ENCODE results near the gene AK3. TPM values are rescaled to one million over a fixed set of nuclear protein-coding genes. Genes with fewer than 3 reads are reported as not detected.

Gene AK3
- total RNA-seq, 1 donor from 2014 or later: 65.5 TPM

DNA sequence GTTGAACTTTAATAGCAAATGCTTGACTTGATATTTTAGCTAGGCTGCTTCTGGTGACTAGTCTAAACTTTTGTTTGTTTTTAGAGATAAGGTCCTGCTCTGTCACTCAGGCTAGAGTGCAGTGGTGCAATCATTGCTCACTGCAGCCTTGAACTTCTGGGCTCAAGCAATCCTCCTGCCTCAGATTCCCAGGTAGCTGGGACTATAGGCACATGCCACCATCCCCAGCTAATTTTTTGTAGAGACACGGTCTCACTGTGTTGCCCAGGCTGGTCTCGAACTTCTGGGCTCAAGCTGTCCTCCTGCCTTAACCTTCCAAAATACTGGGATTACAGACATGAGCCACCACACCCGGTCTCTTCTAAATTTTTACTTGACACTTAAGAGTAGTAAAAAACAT, 40.9 kb downstream of the AK3 start:
- TF ChIP-seq, protein P1, sequence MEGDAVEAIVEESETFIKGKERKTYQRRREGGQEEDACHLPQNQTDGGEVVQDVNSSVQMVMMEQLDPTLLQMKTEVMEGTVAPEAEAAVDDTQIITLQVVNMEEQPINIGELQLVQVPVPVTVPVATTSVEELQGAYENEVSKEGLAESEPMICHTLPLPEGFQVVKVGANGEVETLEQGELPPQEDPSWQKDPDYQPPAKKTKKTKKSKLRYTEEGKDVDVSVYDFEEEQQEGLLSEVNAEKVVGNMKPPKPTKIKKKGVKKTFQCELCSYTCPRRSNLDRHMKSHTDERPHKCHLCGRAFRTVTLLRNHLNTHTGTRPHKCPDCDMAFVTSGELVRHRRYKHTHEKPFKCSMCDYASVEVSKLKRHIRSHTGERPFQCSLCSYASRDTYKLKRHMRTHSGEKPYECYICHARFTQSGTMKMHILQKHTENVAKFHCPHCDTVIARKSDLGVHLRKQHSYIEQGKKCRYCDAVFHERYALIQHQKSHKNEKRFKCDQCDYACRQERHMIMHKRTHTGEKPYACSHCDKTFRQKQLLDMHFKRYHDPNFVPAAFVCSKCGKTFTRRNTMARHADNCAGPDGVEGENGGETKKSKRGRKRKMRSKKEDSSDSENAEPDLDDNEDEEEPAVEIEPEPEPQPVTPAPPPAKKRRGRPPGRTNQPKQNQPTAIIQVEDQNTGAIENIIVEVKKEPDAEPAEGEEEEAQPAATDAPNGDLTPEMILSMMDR (IDR thresholded peaks at IDR 0.05; ENCODE audit: insufficient read depth, low read length, poor library complexity, severe bottlenecking): no peak
- Histone ChIP-seq H3K36me3 (ENCODE audit: control insufficient read depth, insufficient read depth, low read length) (no peaks in the 10 kb centered on the region), H3K4me3 (ENCODE audit: low read depth, low read length) (no peak overlapping the region), H3K27me3 (ENCODE audit: control insufficient read depth, insufficient read depth, low read length) (no peaks in the 10 kb centered on the region)
- DNase-seq (ENCODE audit: low read depth): no peak

DNA sequence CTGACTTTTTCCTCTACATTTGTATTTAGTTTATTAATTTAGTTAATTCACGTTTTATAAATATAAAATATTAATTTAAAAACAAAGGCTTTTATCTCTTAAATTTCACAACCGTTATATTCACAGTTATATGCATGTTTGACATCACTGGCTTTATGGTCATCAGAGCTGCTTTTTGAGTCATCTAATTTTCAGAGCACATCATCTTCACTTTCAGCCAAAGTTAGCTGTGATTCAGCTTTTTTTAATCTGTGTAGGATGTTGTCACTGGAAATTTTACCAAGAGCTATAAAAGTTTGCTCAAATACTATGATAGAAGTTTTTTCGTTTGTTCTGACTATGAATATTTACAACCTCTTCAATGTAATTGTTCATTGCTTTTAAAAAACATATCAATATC, 49.2 kb downstream of the AK3 start:
- no peak for DNase-seq (ENCODE audit: low read depth)
- no peaks in the 10 kb centered on the region for H3K27me3 ChIP-seq (ENCODE audit: control insufficient read depth, insufficient read depth, low read length)
- TF ChIP-seq, protein P1 (IDR thresholded peaks at IDR 0.05; ENCODE audit: insufficient read depth, low read length, poor library complexity, severe bottlenecking): no peak
- H3K36me3 ChIP-seq (ENCODE audit: control insufficient read depth, insufficient read depth, low read length): no peaks in the 10 kb centered on the region
- no peak overlapping the region for H3K4me3 ChIP-seq (ENCODE audit: low read depth, low read length)

DNA sequence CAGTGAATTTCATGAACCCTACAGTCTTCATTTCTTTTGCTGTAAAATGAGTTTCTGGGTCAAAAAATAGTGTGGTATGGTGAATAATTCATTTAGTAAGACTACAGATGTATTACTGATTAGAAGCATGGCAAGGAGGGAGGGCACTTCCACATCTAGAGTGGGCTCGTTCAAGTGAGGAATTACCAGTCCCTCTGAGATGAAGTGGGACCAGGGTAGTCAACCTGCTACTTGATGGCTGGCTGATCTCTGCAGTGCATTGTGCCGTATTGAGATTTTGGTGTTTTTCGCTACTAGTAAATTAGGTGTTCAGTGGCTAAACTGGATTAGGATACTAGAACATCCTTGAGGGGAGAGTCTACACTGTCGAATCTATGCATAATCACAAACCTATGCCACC, 50.9 kb downstream of the AK3 start:
- H3K36me3 ChIP-seq (ENCODE audit: control insufficient read depth, insufficient read depth, low read length): peaks cover 2% of the 10 kb centered on the region
- H3K4me3 ChIP-seq (ENCODE audit: low read depth, low read length): no peak overlapping the region
- no peak for DNase-seq (ENCODE audit: low read depth)
- H3K27me3 ChIP-seq (ENCODE audit: control insufficient read depth, insufficient read depth, low read length): no peaks in the 10 kb centered on the region
- TF ChIP-seq, protein P1 (IDR thresholded peaks at IDR 0.05; ENCODE audit: insufficient read depth, low read length, poor library complexity, severe bottlenecking): no peak

DNA sequence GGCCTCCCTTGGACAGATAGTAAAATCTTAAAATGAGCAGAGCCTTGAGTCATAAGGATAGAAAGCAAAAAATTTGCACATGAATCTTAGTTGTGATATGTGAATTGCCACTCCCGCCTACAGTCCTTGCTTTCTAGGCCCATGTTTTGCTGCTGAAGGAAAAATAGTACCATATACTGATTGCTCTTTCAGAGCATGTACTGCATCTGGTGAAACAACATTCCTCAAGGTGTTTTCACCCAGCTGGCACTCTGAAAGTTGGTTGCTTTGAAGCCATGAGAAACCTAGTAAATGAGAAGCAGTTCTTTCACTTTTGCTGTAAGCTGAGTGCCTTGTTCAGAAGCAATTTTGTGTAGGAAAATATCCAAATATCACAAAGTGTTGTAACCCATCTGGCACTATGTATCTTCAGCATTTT, 51.3 kb downstream of the AK3 start:
- Histone ChIP-seq H3K36me3 (ENCODE audit: control insufficient read depth, insufficient read depth, low read length) (peaks cover 2% of the 10 kb centered on the region), H3K4me3 (ENCODE audit: low read depth, low read length) (no peak overlapping the region), H3K27me3 (ENCODE audit: control insufficient read depth, insufficient read depth, low read length) (no peaks in the 10 kb centered on the region)
- TF ChIP-seq, protein P1 (IDR thresholded peaks at IDR 0.05; ENCODE audit: insufficient read depth, low read length, poor library complexity, severe bottlenecking): no peak
- no peak for DNase-seq (ENCODE audit: low read depth)

DNA sequence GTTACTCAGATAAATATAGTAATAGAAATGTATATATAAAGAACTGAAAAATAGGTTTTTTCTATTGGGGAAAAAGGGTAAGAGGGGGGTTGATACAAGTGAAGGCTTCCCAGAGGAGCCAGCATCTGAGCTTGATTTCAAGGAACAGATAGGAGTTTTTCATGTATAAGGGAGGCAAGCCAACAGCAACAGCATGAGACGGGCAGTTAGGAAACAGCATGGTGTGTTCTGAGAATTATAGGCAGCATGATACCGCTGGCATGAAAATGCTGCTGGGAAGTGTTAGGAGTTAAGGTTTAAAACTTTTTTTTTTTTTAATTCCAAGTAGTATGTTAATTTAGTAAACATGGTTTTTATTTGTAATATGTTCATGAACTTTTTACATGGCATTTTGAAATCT, 52.0 kb downstream of the AK3 start:
- TF ChIP-seq, protein P1 (IDR thresholded peaks at IDR 0.05; ENCODE audit: insufficient read depth, low read length, poor library complexity, severe bottlenecking): no peak
- no peak overlapping the region for H3K4me3 ChIP-seq (ENCODE audit: low read depth, low read length)
- no peak for DNase-seq (ENCODE audit: low read depth)
- peaks cover 2% of the 10 kb centered on the region for H3K36me3 ChIP-seq (ENCODE audit: control insufficient read depth, insufficient read depth, low read length)
- no peaks in the 10 kb centered on the region for H3K27me3 ChIP-seq (ENCODE audit: control insufficient read depth, insufficient read depth, low read length)

DNA sequence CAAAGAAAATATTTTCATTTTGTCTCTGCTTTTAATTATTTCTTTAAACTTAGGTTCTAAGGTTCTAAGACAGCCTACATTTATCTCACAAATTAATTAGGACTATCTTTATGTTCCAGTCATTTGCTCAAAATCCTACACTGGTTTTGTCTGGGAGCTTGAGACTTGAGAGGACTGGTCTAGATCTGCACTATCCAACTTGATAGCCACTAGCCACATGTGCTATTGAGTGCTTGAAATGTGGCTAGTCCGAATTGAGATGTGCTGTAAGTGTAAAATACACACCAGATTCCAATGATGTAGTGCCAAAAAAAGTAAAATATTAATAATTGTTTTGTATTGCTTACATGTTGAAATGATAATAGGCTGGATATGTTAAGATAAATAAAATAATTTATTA, 54.4 kb downstream of the AK3 start:
- Histone ChIP-seq H3K27me3 (ENCODE audit: control insufficient read depth, insufficient read depth, low read length) (no peaks in the 10 kb centered on the region), H3K36me3 (ENCODE audit: control insufficient read depth, insufficient read depth, low read length) (peaks cover 2% of the 10 kb centered on the region), H3K4me3 (ENCODE audit: low read depth, low read length) (no peak overlapping the region)
- TF ChIP-seq, protein P1 (IDR thresholded peaks at IDR 0.05; ENCODE audit: insufficient read depth, low read length, poor library complexity, severe bottlenecking): no peak
- DNase-seq (ENCODE audit: low read depth): no peak

Measured in kidney epithelial cell (primary cell).